IPS-18a (cell line): Measurements from ENCODE around the gene RDX.
"Not testable (repeated sequence)": the region's sequence is repeated elsewhere in the genome, so short reads cannot be mapped to it uniquely, and the experiment has no call there.

Experiments used
- H3K27ac ChIP-seq: one replicate; pipeline ENCODE4 v1.5.1; 2013; ENCODE audit warnings: low read length
- H3K27me3 ChIP-seq: one replicate; pipeline ENCODE4 v1.6.1; 2013; ENCODE audit warnings: mild to moderate bottlenecking, low read length; ENCODE audit not compliant: control insufficient read depth, insufficient read depth
- H3K36me3 ChIP-seq: one replicate; pipeline ENCODE4 v1.6.1; 2013; ENCODE audit warnings: low read depth, low read length; ENCODE audit not compliant: control insufficient read depth
- H3K4me1 ChIP-seq: one replicate; pipeline ENCODE4 v1.6.1; 2013; ENCODE audit warnings: low read depth, low read length; ENCODE audit not compliant: control insufficient read depth
- H3K4me3 ChIP-seq: one replicate; pipeline ENCODE4 v1.5.1; 2013; ENCODE audit warnings: low read length
- H3K9ac ChIP-seq: one replicate; pipeline ENCODE4 v1.6.1; 2013; ENCODE audit warnings: mild to moderate bottlenecking, low read length, moderate library complexity
- H3K9me3 ChIP-seq: one replicate; pipeline ENCODE4 v1.6.1; 2013; ENCODE audit warnings: low read depth, low read length; ENCODE audit not compliant: control insufficient read depth

RDX gene

GRCh38 chr11:110323786-110324185, 27.4 kb upstream of the RDX start:
- no peaks in the 10 kb centered on the region for H3K4me1 ChIP-seq
- no peaks in the 10 kb centered on the region for H3K27me3 ChIP-seq
- H3K9ac ChIP-seq = no peak overlapping the region
- no peak overlapping the region for H3K27ac ChIP-seq
- H3K9me3 ChIP-seq = no peaks in the 10 kb centered on the region
- no peaks in the 10 kb centered on the region for H3K36me3 ChIP-seq
- no peak overlapping the region for H3K4me3 ChIP-seq

GRCh38 chr11:110319501-110319900, 23.1 kb upstream of the RDX start:
- Histone ChIP-seq H3K27me3 (no peaks in the 10 kb centered on the region), H3K36me3 (no peaks in the 10 kb centered on the region), H3K27ac (no peak overlapping the region), H3K4me1 (peaks cover 12% of the 10 kb centered on the region), H3K9ac (no peak overlapping the region), H3K4me3 (no peak overlapping the region), H3K9me3 (no peaks in the 10 kb centered on the region)

DNA sequence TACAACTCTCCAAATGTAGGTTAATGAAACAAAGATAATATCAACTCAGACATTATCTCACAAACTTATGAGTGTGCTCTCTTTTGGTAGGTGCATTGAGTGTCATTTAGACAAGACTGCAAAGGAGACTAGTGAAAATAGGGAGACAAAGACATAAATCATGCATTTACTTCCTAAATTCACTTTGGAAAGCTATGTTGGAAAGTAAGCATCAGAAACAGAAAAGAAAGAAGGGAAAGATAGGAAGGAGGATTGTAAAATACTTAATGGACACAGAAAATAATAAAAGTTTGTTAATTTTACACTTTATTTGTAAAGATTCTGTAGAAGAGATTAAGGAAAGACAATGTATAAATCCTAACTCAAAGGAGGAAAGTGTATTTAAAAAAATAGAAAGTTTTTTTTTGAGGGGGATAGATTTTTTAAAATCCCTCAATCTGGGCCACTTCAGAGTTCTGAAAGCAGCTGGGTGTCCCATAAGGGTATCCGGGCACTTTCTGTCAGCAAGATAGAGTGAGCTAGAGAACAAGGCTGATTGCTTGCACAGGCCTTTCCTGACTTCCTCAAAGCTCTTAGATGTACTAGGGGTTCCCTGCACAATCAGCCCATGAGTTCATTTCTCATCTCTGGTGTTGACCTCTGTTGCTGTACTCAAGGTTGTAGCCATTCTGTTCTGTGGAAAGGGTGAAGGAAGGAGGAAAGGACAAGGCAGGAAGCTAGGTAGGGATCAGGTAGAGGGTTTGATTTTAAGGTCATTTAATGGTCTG, 22.4 kb upstream of the RDX start:
- Histone ChIP-seq H3K4me1 (peaks cover 12% of the 10 kb centered on the region), H3K36me3 (no peaks in the 10 kb centered on the region), H3K27me3 (no peaks in the 10 kb centered on the region), H3K4me3 (no peak overlapping the region), H3K9me3 (no peaks in the 10 kb centered on the region), H3K9ac (no peak overlapping the region), H3K27ac (no peak overlapping the region)

DNA sequence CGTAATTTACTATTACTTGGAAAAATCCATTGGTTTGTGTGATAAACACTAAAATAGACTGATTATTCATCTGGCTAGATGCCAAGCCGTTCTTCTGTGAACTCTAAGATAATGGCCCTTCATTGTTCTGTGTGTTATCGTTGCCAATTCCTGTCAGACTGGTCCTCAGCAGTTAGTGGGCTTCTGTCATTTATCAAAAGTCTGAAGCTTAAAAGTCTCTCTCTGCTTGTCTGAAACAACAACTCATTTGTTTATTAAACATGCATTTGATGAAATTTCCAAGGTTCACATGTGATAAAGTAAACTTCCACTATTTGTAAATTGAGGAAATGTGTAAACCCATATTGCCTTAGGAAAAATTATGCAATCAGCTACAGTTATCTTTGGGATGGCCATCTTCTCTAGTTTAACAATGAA, 21.1 kb upstream of the RDX start:
- no peaks in the 10 kb centered on the region for H3K36me3 ChIP-seq

DNA sequence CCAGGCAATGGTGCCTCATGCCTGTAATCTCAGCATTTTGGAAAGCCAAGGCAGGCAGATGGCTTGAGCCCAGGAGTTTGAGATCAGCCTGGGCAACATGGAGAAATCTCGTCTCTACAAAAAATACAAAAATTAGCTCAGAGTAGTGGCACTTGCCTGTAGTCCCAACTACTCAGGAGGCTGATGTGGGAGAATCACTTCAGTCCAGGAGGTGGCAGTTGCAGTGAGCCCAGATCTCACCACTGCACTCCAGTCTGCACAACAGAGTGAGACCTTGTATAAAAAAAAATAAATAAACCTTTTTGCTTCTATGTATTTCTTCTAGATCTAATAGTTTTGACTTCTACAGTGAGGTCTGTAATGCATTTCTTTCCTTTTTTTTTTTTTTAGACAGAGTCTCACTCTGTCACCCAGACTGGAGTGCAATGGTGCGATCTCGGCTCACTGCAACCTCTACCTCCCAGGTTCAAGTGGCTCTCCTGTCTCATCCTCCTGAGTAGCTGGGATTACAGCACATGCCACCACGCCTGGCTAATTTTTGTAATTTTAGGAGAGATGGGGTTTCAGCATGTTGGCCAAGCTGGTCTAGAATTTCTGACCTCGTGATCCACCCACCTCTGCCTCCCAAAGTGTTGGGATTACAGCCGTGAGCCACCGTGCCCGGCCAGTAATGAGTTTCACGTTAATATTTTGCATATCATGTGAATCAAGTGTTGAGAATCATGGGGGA, 18.1 kb upstream of the RDX start:
- no peaks in the 10 kb centered on the region for H3K36me3 ChIP-seq
- peaks cover 32% of the 10 kb centered on the region for H3K4me1 ChIP-seq
- H3K9ac ChIP-seq = no peak overlapping the region
- H3K9me3 ChIP-seq = no peaks in the 10 kb centered on the region
- no peak overlapping the region for H3K4me3 ChIP-seq
- no peaks in the 10 kb centered on the region for H3K27me3 ChIP-seq
- no peak overlapping the region for H3K27ac ChIP-seq

More for the DNA sequence above, 21.1 kb upstream of the RDX start:
- H3K9me3 ChIP-seq = no peaks in the 10 kb centered on the region
- no peaks in the 10 kb centered on the region for H3K27me3 ChIP-seq
- no peak overlapping the region for H3K27ac ChIP-seq
- peaks cover 15% of the 10 kb centered on the region for H3K4me1 ChIP-seq
- no peak overlapping the region for H3K4me3 ChIP-seq
- H3K9ac ChIP-seq = no peak overlapping the region

GRCh38 chr11:110312670-110313069, 16.3 kb upstream of the RDX start:
- H3K36me3 ChIP-seq = no peaks in the 10 kb centered on the region

GRCh38 chr11:110311783-110312579, 15.6 kb upstream of the RDX start:
- H3K27me3 ChIP-seq = no peaks in the 10 kb centered on the region
- H3K9me3 ChIP-seq = no peaks in the 10 kb centered on the region
- H3K4me3 ChIP-seq = peak overlapping the region; percentile 28
- peak overlapping the region; percentile 89 for H3K27ac ChIP-seq
- peak overlapping the region; percentile 47 for H3K9ac ChIP-seq
- H3K36me3 ChIP-seq = no peaks in the 10 kb centered on the region
- peaks cover 38% of the 10 kb centered on the region for H3K4me1 ChIP-seq

More at GRCh38 chr11:110312670-110313069, 16.3 kb upstream of the RDX start:
- no peaks in the 10 kb centered on the region for H3K9me3 ChIP-seq
- H3K4me3 ChIP-seq = peak overlapping the region; percentile 3
- H3K27ac ChIP-seq = peak overlapping the region; percentile 57
- no peaks in the 10 kb centered on the region for H3K27me3 ChIP-seq
- H3K9ac ChIP-seq = peak overlapping the region; percentile 35
- peaks cover 45% of the 10 kb centered on the region for H3K4me1 ChIP-seq

DNA sequence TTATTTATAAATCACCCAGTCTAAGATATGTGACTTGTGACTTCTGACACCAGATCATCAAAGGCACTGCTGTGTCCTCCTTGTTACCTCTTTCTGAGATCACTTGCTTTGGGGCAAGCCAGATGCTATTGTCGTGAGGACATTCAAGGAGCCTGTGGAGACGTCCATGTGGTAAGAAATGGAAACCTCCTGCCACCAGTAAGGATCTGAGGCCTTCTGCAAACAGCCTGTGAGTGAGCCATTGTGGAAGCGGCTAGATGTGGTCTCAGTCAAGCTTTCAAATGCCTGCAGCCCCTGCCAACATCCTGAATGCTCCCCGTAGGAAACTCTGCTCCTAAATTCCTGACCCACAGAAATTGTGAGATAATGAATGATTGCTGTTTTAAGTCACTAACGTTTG, 11.7 kb upstream of the RDX start:
- Histone ChIP-seq H3K27ac (no peak overlapping the region), H3K36me3 (no peaks in the 10 kb centered on the region), H3K9ac (no peak overlapping the region), H3K9me3 (no peaks in the 10 kb centered on the region), H3K27me3 (no peaks in the 10 kb centered on the region), H3K4me3 (no peak overlapping the region), H3K4me1 (peaks cover 36% of the 10 kb centered on the region)

- H3K9ac ChIP-seq, H3K9me3 ChIP-seq, H3K4me3 ChIP-seq, H3K27me3 ChIP-seq, H3K27ac ChIP-seq, H3K36me3 ChIP-seq: not testable (repeated sequence)
- peaks cover 17% of the 10 kb centered on the region for H3K4me1 ChIP-seq
These were observed 9.6 kb upstream of the RDX start for GRCh38 chr11:110306019-110306388.

GRCh38 chr11:110305169-110306018, 9.0 kb upstream of the RDX start:
- H3K4me3 ChIP-seq = no peak overlapping the region
- no peaks in the 10 kb centered on the region for H3K9me3 ChIP-seq
- H3K4me1 ChIP-seq = peaks cover 15% of the 10 kb centered on the region
- no peak overlapping the region for H3K27ac ChIP-seq
- no peaks in the 10 kb centered on the region for H3K36me3 ChIP-seq
- no peak overlapping the region for H3K9ac ChIP-seq
- H3K27me3 ChIP-seq = no peaks in the 10 kb centered on the region

GRCh38 chr11:110303414-110303826, 7.0 kb upstream of the RDX start:
- H3K27me3 ChIP-seq = no peaks in the 10 kb centered on the region
- H3K4me3 ChIP-seq = no peak overlapping the region

More at GRCh38 chr11:110303414-110303826, 7.0 kb upstream of the RDX start:
- H3K9me3 ChIP-seq = no peaks in the 10 kb centered on the region
- H3K27ac ChIP-seq = no peak overlapping the region
- no peak overlapping the region for H3K9ac ChIP-seq
- no peaks in the 10 kb centered on the region for H3K36me3 ChIP-seq
- H3K4me1 ChIP-seq = peaks cover 9% of the 10 kb centered on the region
